ENCODE measurements around the gene C9orf152. TPM values are rescaled to one million over a fixed set of nuclear protein-coding genes. Genes with fewer than 3 reads are reported as not detected.

Gene C9orf152
- total and polyA plus RNA-seq, 2 experiments from 2014 or later, result not detected

DNA sequence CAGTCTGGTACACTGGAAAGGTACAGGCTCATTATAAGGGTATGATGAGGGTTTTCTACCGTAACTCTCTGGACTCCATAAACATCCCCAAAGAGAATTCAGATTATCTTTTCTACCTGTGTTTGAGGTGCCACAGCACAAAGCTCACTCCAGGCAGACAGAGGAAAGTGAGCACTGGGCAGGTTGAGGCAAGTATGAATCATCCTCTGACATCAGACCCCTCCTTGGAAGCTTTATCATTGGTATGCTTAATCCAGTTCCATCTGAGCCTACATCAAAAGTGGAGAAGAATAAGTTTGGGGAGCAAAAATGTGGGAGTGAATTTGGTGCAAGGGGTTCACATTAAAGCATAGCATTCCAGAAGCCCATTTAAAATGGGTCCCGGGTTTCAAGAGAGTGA is 21.7 kb downstream of the C9orf152 start (continued):
- TF ChIP-seq, protein P1, sequence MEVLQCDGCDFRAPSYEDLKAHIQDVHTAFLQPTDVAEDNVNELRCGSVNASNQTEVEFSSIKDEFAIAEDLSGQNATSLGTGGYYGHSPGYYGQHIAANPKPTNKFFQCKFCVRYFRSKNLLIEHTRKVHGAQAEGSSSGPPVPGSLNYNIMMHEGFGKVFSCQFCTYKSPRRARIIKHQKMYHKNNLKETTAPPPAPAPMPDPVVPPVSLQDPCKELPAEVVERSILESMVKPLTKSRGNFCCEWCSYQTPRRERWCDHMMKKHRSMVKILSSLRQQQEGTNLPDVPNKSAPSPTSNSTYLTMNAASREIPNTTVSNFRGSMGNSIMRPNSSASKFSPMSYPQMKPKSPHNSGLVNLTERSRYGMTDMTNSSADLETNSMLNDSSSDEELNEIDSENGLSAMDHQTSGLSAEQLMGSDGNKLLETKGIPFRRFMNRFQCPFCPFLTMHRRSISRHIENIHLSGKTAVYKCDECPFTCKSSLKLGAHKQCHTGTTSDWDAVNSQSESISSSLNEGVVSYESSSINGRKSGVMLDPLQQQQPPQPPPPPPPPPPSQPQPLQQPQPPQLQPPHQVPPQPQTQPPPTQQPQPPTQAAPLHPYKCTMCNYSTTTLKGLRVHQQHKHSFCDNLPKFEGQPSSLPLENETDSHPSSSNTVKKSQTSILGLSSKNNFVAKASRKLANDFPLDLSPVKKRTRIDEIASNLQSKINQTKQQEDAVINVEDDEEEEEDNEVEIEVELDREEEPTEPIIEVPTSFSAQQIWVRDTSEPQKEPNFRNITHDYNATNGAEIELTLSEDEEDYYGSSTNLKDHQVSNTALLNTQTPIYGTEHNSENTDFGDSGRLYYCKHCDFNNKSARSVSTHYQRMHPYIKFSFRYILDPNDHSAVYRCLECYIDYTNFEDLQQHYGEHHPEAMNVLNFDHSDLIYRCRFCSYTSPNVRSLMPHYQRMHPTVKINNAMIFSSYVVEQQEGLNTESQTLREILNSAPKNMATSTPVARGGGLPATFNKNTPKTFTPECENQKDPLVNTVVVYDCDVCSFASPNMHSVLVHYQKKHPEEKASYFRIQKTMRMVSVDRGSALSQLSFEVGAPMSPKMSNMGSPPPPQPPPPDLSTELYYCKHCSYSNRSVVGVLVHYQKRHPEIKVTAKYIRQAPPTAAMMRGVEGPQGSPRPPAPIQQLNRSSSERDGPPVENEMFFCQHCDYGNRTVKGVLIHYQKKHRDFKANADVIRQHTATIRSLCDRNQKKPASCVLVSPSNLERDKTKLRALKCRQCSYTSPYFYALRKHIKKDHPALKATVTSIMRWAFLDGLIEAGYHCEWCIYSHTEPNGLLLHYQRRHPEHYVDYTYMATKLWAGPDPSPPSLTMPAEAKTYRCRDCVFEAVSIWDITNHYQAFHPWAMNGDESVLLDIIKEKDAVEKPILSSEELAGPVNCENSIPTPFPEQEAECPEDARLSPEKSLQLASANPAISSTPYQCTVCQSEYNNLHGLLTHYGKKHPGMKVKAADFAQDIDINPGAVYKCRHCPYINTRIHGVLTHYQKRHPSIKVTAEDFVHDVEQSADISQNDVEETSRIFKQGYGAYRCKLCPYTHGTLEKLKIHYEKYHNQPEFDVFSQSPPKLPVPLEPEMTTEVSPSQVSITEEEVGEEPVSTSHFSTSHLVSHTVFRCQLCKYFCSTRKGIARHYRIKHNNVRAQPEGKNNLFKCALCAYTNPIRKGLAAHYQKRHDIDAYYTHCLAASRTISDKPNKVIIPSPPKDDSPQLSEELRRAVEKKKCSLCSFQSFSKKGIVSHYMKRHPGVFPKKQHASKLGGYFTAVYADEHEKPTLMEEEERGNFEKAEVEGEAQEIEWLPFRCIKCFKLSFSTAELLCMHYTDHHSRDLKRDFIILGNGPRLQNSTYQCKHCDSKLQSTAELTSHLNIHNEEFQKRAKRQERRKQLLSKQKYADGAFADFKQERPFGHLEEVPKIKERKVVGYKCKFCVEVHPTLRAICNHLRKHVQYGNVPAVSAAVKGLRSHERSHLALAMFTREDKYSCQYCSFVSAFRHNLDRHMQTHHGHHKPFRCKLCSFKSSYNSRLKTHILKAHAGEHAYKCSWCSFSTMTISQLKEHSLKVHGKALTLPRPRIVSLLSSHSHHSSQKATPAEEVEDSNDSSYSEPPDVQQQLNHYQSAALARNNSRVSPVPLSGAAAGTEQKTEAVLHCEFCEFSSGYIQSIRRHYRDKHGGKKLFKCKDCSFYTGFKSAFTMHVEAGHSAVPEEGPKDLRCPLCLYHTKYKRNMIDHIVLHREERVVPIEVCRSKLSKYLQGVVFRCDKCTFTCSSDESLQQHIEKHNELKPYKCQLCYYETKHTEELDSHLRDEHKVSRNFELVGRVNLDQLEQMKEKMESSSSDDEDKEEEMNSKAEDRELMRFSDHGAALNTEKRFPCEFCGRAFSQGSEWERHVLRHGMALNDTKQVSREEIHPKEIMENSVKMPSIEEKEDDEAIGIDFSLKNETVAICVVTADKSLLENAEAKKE (CRISPR knock-in tag; IDR thresholded peaks at IDR 0.05), result no peak
- TF ChIP-seq, protein P2, sequence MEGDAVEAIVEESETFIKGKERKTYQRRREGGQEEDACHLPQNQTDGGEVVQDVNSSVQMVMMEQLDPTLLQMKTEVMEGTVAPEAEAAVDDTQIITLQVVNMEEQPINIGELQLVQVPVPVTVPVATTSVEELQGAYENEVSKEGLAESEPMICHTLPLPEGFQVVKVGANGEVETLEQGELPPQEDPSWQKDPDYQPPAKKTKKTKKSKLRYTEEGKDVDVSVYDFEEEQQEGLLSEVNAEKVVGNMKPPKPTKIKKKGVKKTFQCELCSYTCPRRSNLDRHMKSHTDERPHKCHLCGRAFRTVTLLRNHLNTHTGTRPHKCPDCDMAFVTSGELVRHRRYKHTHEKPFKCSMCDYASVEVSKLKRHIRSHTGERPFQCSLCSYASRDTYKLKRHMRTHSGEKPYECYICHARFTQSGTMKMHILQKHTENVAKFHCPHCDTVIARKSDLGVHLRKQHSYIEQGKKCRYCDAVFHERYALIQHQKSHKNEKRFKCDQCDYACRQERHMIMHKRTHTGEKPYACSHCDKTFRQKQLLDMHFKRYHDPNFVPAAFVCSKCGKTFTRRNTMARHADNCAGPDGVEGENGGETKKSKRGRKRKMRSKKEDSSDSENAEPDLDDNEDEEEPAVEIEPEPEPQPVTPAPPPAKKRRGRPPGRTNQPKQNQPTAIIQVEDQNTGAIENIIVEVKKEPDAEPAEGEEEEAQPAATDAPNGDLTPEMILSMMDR (conservative IDR thresholded peaks at IDR 0.05; ENCODE audit: low read depth in 2 of 2), result no peak

DNA sequence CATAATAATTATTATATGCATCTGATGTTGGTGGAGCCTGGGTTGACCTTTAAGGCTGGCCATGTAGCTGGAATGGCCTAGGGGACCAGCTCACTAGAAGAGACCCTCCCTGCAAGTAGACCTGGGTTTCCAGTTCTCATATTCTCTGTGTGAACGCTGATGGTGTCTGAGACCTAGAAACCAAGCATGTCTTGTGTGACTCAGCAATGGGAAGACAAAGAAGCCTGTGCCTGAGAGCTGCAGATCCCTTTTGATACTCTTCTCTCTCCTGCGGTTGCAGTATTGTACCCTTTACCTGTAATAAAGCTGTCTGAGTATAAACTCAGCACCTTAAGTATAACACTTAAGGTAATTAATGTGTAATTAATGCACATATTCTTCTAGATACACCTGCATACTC is 22.2 kb downstream of the C9orf152 start:
- H3K27me3 Mint-ChIP-seq (ENCODE audit: insufficient read depth, low read depth, poor library complexity), result peaks cover 8% of the 10 kb centered on the region
- H3K9me2 ChIP-seq (ENCODE audit: insufficient read depth), result 0 out of 2 replicates have a peak, but pooled peaks cover 4% of the 10 kb centered on the region
- no peaks in the 10 kb centered on the region for H3K79me2 ChIP-seq (replicated peaks; ENCODE audit: insufficient read depth)
- no peak overlapping the region for H3K27ac ChIP-seq (ENCODE audit: low read depth)
- no peak overlapping the region for H3K27ac Mint-ChIP-seq
- H4K20me1 ChIP-seq (replicated peaks; ENCODE audit: insufficient read depth), result no peaks in the 10 kb centered on the region
- H3K4me1 Mint-ChIP-seq, result peaks cover 12% of the 10 kb centered on the region; the same call in 2 of the 3 replicates
- no peaks in the 10 kb centered on the region for H3F3A ChIP-seq (replicated peaks; ENCODE audit: low read depth)
- peaks cover 4% of the 10 kb centered on the region for H3K9me3 Mint-ChIP-seq
- no peak overlapping the region for H3K4me2 ChIP-seq
- peaks cover 3% of the 10 kb centered on the region; the same call in 2 of the 3 replicates for H3K36me3 Mint-ChIP-seq (ENCODE audit: low read depth)
- H3K27me3 ChIP-seq (ENCODE audit: insufficient read depth), result no peaks in the 10 kb centered on the region
- H3K4me1 ChIP-seq (ENCODE audit: insufficient read depth), result peaks cover 4% of the 10 kb centered on the region; the same call in 1 of the 2 replicates
- ATAC-seq (no peak), DNase-seq (ENCODE audit: low spot score) (no peak)
- no peak overlapping the region for H3K4me3 Mint-ChIP-seq
- no peaks in the 10 kb centered on the region for H3K36me3 ChIP-seq (ENCODE audit: insufficient read depth)
- no peak overlapping the region; the same call in 1 of the 2 replicates for H2AFZ ChIP-seq
- H3K4me3 ChIP-seq, result no peak overlapping the region
- TF ChIP-seq, protein P3, sequence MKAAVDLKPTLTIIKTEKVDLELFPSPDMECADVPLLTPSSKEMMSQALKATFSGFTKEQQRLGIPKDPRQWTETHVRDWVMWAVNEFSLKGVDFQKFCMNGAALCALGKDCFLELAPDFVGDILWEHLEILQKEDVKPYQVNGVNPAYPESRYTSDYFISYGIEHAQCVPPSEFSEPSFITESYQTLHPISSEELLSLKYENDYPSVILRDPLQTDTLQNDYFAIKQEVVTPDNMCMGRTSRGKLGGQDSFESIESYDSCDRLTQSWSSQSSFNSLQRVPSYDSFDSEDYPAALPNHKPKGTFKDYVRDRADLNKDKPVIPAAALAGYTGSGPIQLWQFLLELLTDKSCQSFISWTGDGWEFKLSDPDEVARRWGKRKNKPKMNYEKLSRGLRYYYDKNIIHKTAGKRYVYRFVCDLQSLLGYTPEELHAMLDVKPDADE (IDR thresholded peaks at IDR 0.05), result no peak
- TF ChIP-seq, protein P4, sequence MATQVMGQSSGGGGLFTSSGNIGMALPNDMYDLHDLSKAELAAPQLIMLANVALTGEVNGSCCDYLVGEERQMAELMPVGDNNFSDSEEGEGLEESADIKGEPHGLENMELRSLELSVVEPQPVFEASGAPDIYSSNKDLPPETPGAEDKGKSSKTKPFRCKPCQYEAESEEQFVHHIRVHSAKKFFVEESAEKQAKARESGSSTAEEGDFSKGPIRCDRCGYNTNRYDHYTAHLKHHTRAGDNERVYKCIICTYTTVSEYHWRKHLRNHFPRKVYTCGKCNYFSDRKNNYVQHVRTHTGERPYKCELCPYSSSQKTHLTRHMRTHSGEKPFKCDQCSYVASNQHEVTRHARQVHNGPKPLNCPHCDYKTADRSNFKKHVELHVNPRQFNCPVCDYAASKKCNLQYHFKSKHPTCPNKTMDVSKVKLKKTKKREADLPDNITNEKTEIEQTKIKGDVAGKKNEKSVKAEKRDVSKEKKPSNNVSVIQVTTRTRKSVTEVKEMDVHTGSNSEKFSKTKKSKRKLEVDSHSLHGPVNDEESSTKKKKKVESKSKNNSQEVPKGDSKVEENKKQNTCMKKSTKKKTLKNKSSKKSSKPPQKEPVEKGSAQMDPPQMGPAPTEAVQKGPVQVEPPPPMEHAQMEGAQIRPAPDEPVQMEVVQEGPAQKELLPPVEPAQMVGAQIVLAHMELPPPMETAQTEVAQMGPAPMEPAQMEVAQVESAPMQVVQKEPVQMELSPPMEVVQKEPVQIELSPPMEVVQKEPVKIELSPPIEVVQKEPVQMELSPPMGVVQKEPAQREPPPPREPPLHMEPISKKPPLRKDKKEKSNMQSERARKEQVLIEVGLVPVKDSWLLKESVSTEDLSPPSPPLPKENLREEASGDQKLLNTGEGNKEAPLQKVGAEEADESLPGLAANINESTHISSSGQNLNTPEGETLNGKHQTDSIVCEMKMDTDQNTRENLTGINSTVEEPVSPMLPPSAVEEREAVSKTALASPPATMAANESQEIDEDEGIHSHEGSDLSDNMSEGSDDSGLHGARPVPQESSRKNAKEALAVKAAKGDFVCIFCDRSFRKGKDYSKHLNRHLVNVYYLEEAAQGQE (IDR thresholded peaks at IDR 0.05; ENCODE audit: unreplicated experiment), result no peak
